ENCODE results near the gene ZNF143.

Gene ZNF143

DNA sequence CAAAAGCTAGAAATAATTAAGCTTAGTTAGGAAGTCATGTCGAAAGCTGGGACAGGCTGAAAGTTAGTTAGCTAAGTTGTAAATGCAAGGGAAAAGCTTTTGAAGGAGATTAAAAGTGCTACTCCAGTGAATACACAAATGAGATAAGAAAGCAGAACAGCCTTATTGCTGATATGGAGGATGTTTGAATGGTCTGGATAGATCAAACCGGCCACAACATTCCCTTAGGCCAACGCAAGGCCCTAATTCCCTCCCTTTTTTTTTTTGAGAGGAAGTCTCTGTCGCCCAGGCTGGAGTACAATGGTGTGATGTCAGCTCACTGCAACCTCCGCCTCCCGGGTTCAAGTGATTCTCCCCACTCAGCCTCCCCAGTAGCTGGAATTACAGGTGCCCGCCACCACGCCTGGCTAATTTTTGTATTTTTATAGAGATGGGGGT is 89.4 kb downstream of the ZNF143 start:
- no peak for DNase-seq

DNA sequence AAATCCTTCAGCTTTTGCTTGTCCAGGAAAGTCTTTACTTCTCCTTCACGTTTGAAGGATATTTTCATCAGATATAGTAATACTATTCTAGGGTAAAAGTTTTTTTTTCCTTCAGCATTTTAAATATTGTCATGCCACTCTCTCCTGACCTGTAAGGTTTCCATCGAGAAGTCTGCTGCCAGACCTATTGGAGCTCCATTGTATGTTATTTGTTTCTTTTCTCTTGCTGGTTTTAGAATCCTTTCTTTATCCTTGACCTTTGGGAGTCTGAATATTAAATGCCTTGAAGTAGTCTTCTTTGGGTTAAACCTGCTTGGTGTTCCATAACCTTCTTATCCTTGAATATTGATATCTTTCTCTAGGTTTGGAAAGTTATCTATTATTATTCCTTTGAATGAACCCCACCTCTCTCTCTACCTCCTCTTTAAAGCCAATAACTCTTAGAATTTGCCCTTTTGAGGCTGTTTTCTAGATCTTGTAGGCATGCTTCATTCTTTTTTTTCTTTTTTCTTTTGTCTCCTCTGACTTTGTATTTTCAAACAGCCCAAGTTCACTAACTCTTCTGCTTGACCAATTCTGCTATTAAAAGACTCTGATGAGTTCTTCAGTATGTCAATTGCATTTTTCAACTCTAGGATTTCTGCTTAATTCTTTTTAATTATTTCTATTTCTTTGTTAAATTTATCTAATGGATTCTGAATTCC is 100.6 kb downstream of the ZNF143 start:
- no peak for DNase-seq

DNA sequence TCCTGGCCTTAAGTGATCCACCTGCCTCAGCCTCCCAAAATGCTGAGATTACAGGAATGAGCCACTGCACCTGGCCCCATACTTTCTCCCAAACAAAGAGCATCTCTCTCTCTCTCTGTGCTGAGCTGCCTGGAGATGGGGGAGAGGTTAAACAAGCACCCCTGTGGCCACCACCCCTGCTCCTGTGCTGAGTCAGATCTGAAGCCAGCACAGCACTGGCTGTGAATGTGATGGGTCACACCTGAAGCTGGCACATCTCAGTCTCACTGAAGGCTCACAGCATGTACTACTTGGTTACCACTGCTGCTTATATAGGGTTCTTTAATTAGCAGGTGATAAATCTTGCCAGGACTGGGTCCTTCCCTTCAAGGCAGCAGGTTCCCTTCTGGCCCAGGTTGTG is 101.9 kb downstream of the ZNF143 start:
- DNase-seq: no peak

DNA sequence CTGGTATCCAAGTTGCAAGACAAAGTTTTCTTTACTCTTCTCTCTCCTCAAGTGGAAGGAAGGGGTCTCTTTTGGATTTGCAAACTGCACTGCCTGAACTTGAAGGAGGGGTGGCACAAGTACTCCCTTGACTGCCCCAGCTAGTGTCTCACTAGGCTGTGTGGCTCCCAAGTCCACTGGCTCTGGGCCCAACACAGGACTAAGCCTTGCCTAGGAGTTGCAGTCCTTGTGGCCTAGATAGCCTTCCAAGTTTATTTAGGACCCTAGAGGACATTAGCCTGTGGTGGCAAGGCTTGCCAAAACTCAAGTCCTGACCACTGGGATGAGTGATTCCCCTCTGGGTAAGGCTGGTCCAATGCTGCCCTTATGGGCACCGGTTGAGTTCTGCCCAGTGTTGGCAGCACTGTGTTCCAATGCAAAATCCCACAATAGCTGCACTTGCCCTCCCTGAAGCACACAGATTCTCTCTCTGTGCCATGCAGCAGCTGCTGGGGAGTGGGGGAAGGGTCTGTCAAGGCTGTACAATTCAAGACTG is 102.5 kb downstream of the ZNF143 start:
- no peak for DNase-seq

DNA sequence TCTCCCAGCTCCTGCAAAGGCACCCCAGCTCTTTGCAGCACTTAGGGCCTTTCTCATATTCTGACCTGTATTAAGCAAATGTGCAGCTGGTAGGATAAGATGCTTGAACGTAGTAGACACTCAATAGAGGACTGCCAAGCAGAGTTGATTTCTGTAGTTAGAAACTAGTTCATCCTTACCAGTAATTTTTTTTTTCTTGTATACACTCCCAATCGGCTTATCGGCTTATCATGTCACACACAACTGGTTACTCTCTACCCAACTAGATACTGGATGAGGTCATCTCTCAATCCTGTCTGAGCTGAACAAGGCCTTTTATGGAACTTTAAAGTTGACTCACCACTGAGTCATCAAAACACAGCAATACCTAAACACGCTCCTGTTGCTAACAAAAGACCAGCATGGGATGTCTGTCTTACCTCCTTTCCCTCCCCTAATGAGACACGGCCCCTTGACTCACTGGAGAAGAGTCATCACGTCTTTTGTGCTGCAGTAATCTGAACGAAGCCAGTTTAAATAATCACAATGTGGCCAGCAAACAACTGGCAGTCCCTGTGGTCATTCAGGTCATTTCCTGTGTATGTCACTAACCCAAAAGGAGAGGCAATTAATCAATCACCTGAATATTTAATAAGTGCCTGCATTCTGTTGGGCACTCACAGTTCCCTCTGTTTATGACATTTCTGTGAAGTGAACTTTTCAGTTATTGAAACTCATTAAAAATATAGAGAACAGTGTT is 105.2 kb downstream of the ZNF143 start:
- peak in 1 of 2 donors; percentile 92 for DNase-seq

DNA sequence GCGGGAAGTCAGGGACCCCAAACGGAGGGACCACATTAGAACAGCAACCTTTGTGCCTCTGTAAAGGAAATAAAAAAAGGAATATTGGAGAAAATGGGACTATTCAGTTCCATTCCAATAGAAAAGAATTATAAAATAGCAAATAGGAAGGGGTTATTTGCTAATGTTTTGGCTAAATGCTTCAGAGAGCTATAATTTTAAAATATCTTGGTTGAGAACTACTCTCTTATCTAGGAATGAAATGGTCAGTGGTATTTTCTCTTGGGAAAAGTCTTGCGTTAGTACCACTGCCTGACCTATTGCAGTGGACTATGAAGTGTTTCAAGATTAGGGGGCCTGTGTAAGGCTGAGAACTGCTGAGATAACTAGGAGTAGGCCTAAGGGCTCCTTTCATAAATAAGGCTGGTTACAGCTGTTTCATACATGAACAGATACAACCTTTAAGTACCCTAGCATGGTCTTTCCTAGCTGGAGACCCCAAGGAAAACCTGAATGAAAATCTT is 105.8 kb downstream of the ZNF143 start:
- no peak for DNase-seq

DNA sequence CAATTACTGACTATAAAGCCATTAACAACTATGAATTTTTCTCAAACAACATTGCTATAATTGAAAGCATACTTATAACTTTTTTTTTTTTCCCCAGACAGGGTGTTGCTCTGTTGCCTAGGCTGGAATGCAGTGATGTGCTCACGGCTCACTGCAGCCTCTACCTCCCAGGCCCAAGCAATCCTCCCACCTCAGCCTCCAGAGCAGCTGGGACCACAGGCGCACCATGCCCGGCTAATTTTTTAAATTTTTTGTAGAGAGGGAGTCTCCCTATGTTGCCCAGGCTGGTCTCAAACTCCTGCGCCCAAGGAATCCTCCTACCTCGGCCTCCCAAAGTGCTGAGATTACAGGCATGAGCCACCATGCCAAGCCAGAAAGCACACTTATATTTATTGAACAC is 106.6 kb downstream of the ZNF143 start:
- DNase-seq: no peak

DNA sequence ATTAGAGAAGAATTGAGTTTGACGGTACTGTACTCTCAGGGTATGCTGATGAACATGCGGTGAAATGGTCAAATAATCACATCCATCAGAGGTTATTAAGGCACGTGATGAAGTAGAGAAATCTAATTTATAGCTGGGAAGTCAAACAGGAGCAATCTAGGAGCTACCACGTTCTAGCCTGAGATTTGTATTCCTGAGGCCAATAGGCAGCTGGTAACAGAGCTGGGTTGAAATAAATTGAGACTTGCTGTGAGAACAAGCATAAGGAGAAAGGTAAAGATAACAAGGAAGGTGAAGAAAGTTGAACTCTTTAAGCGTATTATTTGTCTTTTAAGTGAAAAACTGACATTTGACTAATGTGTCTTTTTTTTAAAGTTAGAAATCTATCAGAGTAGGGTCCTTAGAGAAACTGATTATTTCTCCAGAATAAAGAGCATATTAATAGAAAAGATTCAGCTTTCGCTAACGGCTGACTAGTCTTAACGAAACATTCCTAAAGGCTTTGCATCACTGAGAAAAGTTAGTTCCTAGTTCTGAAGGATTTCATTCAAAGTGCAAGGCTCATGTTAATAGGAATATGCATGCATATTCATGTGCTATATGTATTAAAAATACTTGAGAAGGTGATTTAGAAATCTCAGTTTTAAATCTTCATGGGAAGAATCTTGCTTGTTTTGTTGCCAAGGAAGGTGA is 107.5 kb downstream of the ZNF143 start:
- no peak for DNase-seq

DNA sequence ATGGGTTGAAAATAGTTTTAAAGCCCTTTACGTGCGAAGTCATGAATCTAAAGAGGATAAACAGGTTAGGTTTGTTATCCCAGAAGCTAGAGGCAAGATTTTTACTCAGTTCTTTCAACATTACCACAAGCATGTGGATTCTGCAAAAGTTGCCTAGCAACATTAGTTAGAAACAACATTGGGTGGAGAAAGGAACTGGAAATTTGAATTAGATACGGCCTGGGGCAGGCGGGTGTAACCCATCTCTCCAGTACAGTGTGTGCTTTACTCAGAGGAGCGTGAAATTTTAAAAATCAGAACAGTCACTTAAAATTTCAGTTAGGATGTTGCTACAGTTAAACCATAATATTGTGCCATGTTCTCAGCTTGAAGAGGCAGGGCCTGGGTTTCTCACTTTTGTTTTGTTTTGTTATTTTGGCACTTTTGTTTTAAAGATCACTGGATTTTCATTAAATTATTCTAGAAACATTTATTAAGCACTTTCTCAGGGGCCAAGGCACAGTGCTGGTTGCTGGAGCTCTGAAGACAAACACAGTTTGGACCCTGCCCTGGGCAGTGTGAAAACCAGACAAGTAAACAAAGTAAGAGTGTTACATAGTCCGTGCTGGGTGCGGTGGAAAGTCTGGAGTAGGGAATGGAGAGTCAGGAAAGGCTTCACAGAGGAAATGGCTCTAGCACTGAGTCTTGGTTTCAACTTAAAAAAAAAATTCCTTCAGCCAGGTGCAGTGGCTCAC is 108.2 kb downstream of the ZNF143 start:
- DNase-seq: peak in 1 of 2 donors; percentile 48

DNA sequence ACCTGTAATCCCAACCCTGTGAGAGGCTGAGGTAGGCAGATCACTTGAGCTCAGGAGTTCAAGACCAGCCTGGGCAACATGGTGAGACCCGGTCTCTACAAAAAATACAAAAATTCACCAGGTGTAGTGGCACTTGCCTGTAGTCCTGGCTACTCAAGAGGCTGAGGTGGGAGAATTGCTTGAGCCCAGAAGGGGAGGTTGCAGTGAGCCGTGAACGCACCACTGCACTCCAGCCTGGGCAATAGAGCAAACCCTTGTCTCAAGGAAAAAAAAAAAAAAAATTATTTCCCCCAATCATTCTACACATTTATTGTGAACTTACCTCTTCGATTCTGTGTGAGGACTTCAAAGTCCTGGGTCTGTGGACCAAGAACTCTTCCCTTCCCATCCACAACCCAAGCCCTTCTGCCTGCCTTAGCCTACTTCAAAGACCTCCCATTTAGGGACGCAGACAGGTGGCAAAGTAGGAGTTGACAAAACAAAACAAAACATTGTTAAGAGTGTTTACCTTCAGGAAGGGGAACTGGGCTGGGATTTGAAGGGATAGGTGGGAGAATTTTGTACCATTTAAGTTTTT is 108.9 kb downstream of the ZNF143 start:
- DNase-seq: no peak

DNA sequence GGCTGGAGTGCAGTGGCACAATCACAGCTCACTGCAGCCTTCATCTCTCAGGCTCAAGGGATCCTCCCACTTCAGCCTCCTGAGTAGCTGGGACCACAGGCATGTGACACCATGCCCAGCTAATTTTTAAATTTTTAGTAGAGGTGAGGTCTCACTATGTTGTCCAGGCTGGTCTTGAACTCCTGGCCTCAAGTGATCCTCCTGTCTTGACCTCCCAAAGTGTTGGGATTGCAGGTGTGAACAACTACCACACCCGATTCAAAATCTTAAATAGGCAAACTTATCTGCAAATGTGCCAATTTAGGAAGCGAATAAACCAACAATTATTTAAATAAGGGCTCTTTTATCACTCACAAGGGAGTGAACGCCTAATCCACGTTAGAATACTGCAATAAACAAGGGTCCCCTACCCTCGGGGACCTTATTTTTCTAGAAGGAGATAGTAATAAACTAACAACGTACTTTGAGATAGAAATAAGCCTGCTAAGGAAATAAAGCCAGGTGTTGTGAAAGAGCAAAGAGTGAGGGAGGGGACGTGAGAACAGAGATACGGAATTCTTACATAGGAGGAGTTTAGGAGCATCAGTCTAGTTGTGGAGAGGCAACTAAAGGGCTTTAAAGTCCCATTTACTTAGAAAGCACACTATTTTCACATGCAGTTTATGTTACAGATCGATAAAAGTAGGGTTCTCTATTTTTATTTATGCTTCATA is 109.7 kb downstream of the ZNF143 start:
- no peak for DNase-seq

DNA sequence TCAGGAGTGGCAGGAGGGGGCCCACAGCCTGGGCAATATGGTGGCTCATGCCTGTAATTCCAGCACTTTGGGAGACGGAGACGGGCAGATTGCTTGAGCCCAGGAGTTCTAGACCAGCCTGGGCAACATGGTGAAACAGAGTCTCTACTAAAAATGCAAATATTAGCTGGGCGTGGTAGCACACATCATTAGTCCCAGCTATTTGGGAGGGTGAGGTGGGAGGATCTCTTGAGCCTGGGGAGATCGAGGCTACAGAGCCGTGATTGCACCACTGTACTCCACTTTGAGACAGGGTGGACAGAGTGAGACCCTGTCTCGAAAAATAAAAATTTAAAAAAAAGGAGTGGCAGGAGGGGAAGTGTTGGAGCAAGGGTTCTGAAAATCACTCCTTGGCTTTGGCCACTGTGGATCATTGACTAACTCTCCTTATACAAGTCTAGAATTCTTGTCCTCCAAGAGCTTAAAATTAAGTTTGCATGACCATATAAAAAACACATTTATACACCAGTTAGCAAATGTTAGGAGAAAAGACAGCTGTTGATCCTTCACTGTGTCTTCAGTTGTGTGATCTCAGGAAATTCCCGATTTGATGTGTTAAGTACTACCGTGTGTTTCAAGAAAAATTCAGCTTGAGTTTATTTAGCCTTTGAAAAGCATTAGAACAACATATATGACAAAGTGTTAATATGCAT is 110.4 kb downstream of the ZNF143 start:
- DNase-seq: no peak

DNA sequence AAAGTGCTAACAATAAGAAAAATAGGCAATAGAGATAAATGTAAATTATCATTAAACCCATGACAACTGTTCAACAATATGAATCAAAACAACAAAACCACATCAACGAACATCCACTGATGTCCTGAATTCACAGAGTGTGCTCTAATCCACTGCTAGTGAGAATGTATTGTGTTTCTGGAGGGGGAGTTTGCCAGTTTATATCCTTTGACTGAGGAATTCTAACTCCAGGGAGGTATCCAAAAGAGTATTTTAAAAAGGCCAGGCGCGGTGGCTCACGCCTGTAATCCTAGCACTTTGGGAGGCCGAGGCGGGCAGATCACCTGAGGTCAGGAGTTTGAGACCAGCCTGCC is 110.9 kb downstream of the ZNF143 start:
- no peak for DNase-seq

DNA sequence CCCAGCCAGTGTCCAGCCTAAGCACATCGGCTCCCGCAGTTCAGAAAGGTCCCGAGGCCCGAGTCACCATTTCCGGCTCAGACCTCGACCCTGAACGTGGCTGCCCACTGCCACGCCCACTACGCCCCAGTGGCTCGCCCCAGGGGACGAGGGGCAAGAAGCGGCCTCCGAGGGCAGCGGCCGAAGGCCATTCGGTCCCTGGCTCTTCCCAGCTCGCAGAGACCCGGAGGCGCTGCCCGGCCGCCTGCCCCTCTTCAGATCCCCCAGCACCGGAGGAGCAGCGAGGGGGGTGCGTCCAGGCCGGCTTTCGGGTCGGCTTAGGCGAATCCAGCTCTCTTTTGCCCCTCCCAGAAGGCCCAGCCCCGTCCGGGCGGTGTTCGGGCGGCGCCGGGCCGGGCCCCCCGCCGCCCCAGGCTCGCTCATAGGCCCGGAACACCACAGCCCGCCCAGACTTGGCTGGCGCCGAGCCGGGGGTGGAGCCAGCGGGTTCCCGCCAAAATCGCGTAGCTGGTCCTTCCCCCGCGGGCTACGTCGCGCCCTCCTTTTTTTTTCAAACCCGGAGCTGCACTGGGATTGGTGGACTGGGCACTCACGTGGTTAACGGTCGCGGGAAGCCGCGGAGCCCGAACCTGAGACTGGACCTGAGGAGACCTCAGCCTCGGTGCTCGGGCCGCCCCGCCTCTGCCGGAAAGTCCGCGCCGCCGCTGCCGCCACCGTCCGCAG is 112.4 kb downstream of the ZNF143 start, which contains the start of gene WEE1:
WEE1 (plus strand) TSS at position 619 of the 723 bp plus-strand sequence. CDS start 264 bp downstream, outside the sequence.
- DNase-seq: peak; percentile 93 to 99

DNA sequence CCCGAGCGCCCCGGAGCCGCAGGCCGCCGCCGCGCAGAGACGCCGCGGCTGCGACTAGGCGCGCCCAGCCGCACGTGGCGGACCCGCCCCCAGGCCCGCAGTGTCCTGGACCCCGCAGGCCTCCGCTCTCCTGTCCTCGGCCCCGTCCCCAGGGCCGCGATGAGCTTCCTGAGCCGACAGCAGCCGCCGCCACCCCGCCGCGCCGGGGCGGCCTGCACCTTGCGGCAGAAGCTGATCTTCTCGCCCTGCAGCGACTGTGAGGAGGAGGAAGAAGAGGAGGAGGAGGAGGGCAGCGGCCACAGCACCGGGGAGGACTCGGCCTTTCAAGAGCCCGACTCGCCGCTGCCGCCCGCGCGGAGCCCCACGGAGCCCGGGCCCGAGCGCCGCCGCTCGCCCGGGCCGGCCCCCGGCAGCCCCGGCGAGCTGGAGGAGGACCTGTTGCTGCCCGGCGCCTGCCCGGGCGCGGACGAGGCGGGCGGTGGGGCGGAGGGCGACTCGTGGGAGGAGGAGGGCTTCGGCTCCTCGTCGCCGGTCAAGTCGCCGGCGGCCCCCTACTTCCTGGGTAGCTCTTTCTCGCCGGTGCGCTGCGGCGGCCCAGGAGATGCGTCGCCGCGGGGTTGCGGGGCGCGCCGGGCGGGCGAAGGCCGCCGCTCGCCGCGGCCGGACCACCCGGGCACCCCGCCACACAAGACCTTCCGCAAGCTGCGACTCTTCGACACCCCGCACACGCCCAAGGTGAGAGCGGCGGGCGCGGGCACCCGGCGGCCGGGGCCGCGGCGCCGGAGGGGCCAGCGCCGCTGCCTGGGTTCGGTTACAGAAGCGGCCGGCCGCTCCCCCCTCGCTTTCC is 113.2 kb downstream of the ZNF143 start:
- peak in 1 of 2 donors; percentile 52 for DNase-seq

DNA sequence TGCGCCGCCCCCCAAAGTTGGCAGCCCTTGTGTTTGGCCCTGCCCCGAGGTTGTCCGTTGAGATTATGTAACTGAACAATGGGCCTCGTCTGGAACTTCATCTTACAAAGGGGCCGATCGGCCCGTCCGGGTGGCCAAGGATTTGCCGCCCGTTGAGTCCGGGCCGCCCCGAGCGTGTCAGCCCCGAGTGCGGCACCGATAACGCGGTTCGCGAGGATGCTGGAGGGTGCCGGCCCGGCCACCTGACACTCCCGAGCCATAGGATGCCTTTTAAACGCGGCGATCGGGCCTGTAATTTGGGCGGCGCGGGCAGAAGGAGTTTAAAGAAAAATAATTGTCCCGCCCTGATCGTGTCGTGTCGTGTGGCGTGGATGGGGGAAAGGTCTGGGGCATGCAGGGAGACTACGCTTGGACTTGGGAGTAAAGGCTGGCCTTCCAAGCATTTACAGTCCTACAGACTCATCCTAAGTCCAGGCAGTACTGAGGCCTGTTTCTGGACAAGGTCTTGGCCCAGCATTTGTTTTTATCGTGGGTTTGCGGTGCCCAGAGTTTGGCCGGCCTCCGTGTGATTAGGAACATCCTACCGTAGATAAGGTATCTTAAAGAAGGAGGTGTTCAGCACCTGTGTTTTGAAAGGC is 113.9 kb downstream of the ZNF143 start:
- DNase-seq: peak in 1 of 2 donors; percentile 44

DNA sequence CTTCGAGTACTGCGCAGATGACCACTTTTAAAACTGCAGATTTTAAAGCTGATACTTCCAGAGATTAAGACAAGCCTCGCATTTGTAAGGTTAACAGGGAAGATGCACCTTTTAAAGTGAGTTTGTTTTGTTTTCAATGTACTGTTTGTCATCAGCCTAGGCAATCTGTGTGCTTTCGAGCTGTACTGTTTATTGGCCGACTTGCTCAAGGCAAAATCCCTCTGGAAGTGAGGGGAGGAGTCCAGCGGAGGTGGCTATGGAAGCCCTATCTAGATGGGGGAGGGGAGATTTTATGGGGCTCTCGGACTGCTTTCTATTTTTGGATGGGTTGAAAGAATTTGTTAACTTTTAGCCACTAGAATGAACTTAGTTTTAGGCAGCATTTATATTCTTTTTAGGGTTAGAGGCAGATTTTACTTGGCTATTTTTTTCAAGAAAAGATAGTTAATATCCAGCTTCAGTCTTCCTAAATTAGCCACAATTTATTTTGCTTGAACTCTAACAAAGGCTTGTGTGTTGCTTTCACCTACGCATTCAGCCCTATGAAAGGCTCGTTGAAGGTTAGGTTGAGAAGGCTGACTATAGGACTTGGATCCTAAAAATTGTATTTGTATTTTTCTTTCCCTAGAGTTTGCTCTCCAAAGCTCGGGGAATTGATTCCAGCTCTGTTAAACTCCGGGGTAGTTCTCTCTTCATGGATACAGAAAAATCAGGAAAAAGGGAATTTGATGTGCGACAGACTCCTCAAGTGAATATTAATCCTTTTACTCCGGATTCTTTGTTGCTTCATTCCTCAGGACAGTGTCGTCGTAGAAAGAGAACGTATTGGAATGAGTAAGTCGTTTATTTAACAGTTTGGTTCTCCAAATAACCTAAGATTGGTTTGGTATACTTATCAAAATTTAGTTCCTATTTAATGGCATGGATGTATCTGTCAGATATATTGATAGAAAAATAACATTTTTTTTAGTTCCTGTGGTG is 114.7 kb downstream of the ZNF143 start:
- peak in 1 of 2 donors; percentile 18 for DNase-seq
